ENCODE data around the gene COL4A1. TPM values are rescaled to one million over a fixed set of nuclear protein-coding genes. Genes with fewer than 3 reads are reported as not detected.

COL4A1 gene
- total and polyA plus RNA-seq, 2 of the 13 experiments (the other 11 are each of a cell fraction or from before 2014, with no cell fraction given): not detected

DNA sequence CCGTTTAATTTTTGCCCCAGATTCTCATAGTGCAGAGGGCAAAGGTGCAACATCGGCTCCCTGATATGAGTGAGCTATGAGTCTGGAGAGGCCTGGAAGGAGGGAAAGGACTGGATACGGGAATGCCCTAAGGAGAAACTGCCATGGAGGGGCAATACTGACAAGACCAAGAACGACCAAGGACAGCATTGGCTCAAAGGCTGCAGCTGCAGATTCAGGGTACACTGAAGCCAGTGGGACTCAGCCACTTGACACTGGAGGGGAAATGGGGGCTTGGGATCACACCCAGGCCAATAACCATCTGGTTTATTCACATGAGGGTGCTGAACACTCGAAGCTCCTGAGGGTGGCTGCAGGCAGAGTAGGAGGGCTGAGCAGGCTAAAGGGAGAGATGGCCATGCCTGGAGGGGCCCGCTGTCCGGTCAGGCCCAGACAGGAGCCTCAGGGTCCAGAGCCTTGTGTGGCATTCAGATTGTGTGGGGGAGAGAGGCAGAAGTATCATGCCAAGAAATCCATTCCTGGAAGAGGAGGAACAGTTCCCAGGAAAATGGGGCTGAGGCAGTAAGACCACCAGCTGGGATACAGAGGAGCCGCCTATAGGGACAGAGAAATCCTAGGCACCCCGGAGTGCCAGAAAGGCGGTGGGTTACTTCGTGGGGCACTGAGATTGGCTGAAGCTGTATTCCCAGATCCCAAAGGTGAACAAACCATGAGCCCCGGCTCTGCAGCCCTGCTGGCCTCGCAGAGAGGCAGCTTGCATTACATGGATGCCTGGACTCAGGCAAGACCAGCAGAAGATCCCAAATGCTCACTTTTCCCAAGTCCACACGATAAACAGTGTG is 20.7 kb downstream of the COL4A1 start:
- BruUV-seq (replicated peaks): no TSS peak
- WGBS (ENCODE audit: low lambda C conversion rate): 8% methylated on average over 8 of the region's 14 CpGs
- DNase-seq (ENCODE audit: low spot score): no peak
- no peak for ATAC-seq
- intact Hi-C loops (cut with micrococcal nuclease; ENCODE audit: unreplicated experiment): no loop called here
- no peaks in the 10 kb centered on the region for H3K36me3 ChIP-seq (replicated peaks in 1 of 2; ENCODE audit: control insufficient read depth in 1 of 2, insufficient read depth in 2 of 2, low read length in 2 of 2)
- TF ChIP-seq NCOR1 (IDR thresholded peaks at IDR 0.05; ENCODE audit: borderline replicate concordance, low read length) (no peak), SMAD3 (CRISPR knock-in tag; IDR thresholded peaks at IDR 0.05) (no peak), ZSCAN12 (CRISPR knock-in tag; IDR thresholded peaks at IDR 0.05) (no peak), FOXJ3 (CRISPR knock-in tag; IDR thresholded peaks at IDR 0.05; ENCODE audit: borderline replicate concordance) (no peak), ZNF713 (CRISPR knock-in tag; IDR thresholded peaks at IDR 0.05) (no peak), HES4 (CRISPR knock-in tag; IDR thresholded peaks at IDR 0.05; ENCODE audit: borderline replicate concordance) (no peak), HNF4A (CRISPR knock-in tag; IDR thresholded peaks at IDR 0.05) (no peak), ZNF441 (CRISPR knock-in tag; IDR thresholded peaks at IDR 0.05; ENCODE audit: borderline replicate concordance) (no peak), ZNF136 (CRISPR knock-in tag; IDR thresholded peaks at IDR 0.05; ENCODE audit: low read depth) (no peak), NFYC (CRISPR knock-in tag; IDR thresholded peaks at IDR 0.05) (no peak), ZNF326 (CRISPR knock-in tag; IDR thresholded peaks at IDR 0.05; ENCODE audit: borderline replicate concordance) (no peak), ZNF572 (CRISPR knock-in tag; IDR thresholded peaks at IDR 0.05) (no peak), BORCS8-MEF2B (CRISPR knock-in tag; IDR thresholded peaks at IDR 0.05) (no peak)
- TF ChIP-seq, protein P1, sequence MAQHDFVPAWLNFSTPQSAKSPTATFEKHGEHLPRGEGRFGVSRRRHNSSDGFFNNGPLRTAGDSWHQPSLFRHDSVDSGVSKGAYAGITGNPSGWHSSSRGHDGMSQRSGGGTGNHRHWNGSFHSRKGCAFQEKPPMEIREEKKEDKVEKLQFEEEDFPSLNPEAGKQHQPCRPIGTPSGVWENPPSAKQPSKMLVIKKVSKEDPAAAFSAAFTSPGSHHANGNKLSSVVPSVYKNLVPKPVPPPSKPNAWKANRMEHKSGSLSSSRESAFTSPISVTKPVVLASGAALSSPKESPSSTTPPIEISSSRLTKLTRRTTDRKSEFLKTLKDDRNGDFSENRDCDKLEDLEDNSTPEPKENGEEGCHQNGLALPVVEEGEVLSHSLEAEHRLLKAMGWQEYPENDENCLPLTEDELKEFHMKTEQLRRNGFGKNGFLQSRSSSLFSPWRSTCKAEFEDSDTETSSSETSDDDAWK (CRISPR knock-in tag; IDR thresholded peaks at IDR 0.05): no peak
- TF ChIP-seq, protein P2, sequence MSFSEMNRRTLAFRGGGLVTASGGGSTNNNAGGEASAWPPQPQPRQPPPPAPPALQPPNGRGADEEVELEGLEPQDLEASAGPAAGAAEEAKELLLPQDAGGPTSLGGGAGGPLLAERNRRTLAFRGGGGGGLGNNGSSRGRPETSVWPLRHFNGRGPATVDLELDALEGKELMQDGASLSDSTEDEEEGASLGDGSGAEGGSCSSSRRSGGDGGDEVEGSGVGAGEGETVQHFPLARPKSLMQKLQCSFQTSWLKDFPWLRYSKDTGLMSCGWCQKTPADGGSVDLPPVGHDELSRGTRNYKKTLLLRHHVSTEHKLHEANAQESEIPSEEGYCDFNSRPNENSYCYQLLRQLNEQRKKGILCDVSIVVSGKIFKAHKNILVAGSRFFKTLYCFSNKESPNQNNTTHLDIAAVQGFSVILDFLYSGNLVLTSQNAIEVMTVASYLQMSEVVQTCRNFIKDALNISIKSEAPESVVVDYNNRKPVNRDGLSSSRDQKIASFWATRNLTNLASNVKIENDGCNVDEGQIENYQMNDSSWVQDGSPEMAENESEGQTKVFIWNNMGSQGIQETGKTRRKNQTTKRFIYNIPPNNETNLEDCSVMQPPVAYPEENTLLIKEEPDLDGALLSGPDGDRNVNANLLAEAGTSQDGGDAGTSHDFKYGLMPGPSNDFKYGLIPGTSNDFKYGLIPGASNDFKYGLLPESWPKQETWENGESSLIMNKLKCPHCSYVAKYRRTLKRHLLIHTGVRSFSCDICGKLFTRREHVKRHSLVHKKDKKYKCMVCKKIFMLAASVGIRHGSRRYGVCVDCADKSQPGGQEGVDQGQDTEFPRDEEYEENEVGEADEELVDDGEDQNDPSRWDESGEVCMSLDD (CRISPR knock-in tag; IDR thresholded peaks at IDR 0.05; ENCODE audit: borderline replicate concordance): no peak
- TF ChIP-seq, protein P3, sequence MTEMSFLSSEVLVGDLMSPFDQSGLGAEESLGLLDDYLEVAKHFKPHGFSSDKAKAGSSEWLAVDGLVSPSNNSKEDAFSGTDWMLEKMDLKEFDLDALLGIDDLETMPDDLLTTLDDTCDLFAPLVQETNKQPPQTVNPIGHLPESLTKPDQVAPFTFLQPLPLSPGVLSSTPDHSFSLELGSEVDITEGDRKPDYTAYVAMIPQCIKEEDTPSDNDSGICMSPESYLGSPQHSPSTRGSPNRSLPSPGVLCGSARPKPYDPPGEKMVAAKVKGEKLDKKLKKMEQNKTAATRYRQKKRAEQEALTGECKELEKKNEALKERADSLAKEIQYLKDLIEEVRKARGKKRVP (CRISPR knock-in tag; IDR thresholded peaks at IDR 0.05): no peak
- TF ChIP-seq, protein P4, sequence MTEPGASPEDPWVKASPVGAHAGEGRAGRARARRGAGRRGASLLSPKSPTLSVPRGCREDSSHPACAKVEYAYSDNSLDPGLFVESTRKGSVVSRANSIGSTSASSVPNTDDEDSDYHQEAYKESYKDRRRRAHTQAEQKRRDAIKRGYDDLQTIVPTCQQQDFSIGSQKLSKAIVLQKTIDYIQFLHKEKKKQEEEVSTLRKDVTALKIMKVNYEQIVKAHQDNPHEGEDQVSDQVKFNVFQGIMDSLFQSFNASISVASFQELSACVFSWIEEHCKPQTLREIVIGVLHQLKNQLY (CRISPR knock-in tag; IDR thresholded peaks at IDR 0.05): no peak
- H3K79me2 ChIP-seq (ENCODE audit: insufficient read depth, low read length): no peaks in the 10 kb centered on the region
- no peaks in the 10 kb centered on the region for H4K20me1 ChIP-seq (ENCODE audit: insufficient read depth, low read length)
- H3K4me1 ChIP-seq (ENCODE audit: insufficient read depth, low read length): no peaks in the 10 kb centered on the region
- no peak overlapping the region for H3K4me2 ChIP-seq (ENCODE audit: low read depth, low read length)
- POLR2A ChIA-PET: no interaction called here
- in situ Hi-C loops (cut with HindIII; ENCODE audit: extremely low pct_ligation_motif_present, low pct_unique_long_range_greater_than_20kb): no loop called here
- H3K9me3 ChIP-seq (ENCODE audit: low read length): no peaks in the 10 kb centered on the region
- H3K4me3 ChIP-seq (replicated peaks in 1 of 3; ENCODE audit: insufficient read depth in 1 of 3, low read depth in 2 of 3, low read length in 3 of 3): no peak overlapping the region
- no peak overlapping the region for H3K27ac ChIP-seq (ENCODE audit: extremely low read length, insufficient read depth, low read length)
- FAIRE-seq: no peak
- H3K27me3 ChIP-seq (ENCODE audit: control insufficient read depth in 1 of 2, insufficient read depth in 2 of 2, low read length in 2 of 2): peaks cover 4 to 46% of the 10 kb centered on the region in 2 experiments
- H3K9ac ChIP-seq (ENCODE audit: insufficient read depth, low read depth, low read length): no peak overlapping the region
- CTCF ChIA-PET (ENCODE audit: low intra/inter-chr PET ratio, low total read pairs): no interaction called here
- no peak overlapping the region for H2AFZ ChIP-seq (ENCODE audit: low read length)
